22Rv1 (cell line): ENCODE measurements around the gene ARL2.

Experiments used
- H3K27ac ChIP-seq: fragments of 450-650 bp; 2 replicates; pipeline ENCODE4 v1.5.1; 2017
- ZFX ChIP-seq: fragments of 450-650 bp; IDR thresholded peaks from 2 replicates; pipeline ENCODE4 v1.6.1; 2017; ENCODE audit warnings: antibody characterized with exemption, borderline replicate concordance
- TF ChIP-seq, protein P1 (sequence below): fragments of 450-650 bp; IDR thresholded peaks from 2 replicates; pipeline ENCODE4 v1.5.1; 2017; ENCODE audit warnings: mild to moderate bottlenecking

ARL2 gene

DNA sequence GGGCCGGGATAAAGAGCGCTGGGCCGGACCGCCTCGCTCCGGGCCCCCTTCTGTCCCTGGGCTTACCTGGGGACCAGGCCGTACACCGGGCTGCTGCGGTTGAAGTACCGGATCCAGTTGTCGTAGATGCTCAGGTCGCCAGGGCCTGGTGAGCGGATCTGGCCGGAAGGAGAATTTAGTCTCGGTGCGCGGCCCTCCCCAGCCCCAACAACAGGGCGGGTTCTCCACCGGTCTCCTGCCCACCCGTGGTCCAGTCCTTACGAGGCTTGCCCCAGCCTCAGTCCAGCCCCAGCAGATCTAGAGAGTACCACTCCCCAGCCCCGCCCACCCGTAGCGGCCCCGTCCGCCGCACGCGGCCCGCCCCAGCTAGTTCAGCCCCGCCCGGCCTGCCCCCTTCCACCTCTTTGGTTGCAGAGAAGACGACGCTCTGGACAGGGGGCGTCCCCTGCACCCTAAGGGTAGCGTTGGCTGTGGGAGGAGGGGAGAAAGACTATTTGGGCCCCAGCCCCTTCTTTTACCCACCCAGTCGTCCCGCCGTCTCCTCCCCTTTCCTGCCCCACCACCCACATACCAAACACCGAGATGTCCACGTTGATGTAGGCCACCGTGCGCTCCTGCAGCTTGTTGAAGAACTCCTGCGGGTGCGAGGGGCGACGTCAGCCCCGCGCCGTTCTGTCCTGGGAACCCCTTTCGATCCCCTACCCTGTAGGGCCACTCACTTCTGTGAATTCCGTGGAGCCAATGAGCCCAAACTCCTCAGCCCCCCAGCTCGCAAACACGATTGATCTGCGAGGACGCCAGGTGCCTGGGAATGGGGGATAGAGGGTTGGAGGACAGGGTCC lies 33.8 kb downstream of the ARL2 start:
- H3K27ac ChIP-seq = no peak overlapping the region
- TF ChIP-seq ZFX = no peak
- TF ChIP-seq, protein P1, sequence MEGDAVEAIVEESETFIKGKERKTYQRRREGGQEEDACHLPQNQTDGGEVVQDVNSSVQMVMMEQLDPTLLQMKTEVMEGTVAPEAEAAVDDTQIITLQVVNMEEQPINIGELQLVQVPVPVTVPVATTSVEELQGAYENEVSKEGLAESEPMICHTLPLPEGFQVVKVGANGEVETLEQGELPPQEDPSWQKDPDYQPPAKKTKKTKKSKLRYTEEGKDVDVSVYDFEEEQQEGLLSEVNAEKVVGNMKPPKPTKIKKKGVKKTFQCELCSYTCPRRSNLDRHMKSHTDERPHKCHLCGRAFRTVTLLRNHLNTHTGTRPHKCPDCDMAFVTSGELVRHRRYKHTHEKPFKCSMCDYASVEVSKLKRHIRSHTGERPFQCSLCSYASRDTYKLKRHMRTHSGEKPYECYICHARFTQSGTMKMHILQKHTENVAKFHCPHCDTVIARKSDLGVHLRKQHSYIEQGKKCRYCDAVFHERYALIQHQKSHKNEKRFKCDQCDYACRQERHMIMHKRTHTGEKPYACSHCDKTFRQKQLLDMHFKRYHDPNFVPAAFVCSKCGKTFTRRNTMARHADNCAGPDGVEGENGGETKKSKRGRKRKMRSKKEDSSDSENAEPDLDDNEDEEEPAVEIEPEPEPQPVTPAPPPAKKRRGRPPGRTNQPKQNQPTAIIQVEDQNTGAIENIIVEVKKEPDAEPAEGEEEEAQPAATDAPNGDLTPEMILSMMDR = no peak

DNA sequence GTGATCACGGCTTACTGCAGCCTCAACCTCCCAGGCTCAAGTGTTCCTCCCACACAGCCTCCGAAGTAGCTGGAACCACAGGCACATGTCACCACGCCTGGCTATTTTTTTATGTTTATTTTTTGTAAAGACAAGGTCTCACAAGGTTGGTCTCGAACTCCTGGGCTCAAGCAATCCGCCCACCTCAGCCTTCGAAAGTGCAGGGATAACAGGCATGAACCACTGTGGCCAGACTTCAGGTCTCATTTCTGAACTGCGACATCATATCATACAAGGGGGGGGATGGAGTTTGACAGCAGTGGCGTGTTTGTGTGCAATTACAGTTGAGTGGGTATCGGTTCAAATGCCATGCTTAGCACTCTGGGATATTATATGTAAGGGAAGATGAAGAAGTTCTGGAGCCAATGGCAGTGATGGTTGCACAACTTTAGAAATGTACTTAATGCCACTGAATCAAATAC lies 37.5 kb downstream of the ARL2 start:
- no peak for TF ChIP-seq ZFX
- TF ChIP-seq, protein P1 = no peak
- H3K27ac ChIP-seq = no peak overlapping the region

DNA sequence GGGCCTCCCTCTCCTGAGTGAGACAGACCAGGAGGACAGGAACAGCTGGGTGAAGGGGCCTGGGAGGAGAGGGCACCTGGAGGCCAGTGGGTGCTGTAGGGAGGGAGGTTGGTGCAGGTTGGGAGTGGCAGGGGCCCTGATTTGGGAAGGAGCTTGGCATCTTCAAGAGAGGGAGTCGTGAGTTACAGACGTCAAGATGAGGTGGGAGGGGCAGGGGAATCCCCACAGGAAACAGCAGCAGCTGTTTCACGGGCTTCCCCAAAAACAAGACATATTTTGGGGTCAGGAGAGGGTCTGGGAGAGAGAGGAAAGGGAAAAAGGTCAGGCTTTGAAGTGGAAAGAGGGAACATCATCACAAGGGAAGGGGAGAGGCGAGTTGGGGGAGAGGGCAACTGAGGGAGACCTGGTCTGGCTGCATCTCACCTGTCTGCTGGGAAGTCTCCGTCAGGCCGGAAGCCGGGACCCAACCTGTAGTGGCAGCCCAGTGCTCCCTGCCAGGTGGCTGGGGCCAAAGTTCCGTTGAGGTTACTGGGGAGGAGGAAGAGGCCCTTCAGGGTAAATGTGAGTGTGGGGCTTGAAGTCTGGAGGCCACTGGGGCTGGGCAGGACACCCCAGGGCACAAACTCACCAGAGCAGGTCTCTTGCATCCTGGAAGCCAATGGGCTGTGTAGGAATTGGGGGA lies 40.0 kb downstream of the ARL2 start:
- no peak overlapping the region for H3K27ac ChIP-seq
- TF ChIP-seq, protein P1 = no peak
- TF ChIP-seq ZFX = no peak

DNA sequence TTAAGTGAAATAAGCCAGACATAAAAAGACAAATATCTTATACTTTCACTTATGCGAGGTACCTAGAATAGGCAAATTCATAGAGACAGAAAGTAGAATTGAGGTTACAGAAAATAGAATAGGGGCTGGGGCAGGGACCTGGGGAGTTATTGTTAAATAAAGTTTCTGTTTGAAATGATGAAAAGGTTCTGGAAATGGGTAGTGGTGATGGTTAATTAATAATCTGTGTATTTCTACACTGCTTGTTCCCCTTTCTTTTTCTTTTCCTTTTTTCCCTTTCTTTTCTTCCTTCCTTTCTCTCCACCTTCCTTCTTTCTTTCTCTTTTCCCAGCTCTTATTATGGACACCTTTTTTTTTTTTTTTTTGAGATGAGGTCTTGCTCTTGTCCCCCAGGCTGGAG lies 41.6 kb downstream of the ARL2 start:
- TF ChIP-seq ZFX = no peak
- TF ChIP-seq, protein P1 = no peak

DNA sequence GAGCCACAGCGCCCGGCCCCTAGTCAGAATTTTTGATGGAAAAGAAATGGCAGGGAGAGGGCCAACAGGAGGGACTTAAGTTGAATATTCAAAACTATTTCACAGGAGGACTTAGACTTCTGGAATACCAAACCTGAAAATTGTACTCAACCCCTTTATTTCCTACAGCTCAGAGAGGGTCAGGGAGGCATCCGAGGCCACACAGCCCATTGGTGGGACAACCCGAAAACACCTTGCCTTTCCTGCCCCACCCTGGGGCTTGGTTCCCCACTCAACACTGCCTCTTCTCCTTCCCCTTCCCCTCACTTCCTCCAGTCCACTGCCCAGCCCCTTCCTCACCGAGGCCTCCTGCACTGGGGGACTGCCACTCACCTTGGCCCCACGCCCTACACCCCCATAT lies 43.0 kb downstream of the ARL2 start:
- H3K27ac ChIP-seq = no peak overlapping the region
- no peak for TF ChIP-seq ZFX
- TF ChIP-seq, protein P1 = no peak

More for the DNA sequence above, 41.6 kb downstream of the ARL2 start:
- H3K27ac ChIP-seq = no peak overlapping the region

DNA sequence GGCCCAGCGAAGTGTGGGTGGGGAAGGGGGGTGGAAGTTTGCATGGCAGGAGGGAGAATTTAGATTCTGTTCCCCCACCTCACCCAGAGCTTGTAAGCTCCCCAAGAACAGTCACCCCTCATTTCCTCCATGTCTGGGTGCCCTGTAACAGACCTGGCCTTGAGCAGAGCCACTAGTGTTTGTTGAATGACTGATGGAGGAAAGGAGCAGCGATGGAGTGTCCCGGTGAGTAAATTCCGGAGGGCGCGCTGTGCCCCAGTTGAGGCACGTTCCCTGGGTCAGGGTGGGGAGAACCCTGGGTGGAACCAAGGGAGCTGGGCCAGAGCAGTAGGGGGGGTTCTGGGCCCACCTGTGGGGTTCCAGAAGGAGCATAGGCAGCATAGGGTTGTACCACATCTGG lies 43.6 kb downstream of the ARL2 start:
- TF ChIP-seq, protein P1 = no peak
- TF ChIP-seq ZFX = no peak
- H3K27ac ChIP-seq = no peak overlapping the region

DNA sequence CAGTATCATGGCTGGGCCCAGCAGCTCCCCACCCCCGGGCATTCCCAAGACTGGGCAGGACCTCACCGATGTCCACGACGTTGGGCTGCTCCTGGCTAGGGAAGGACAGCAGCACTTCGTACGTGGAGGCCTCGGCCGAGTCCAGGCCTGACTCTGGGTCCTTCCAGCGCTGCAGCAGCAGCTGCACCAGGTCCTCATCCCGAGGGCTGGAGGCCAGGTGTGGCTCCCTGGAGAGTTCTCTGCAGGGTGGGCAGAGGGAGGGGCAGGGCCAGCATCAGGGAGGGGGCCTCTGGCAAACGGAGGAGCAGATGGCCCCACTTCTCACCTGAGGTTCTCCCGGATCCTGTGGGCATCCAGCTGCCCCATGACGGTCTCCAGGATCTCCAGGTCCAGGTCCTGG lies 44.1 kb downstream of the ARL2 start:
- TF ChIP-seq, protein P1 = no peak
- no peak for TF ChIP-seq ZFX
- no peak overlapping the region for H3K27ac ChIP-seq
